Stimulated activated effector memory CD8-positive, alpha-beta T cell treated with anti-CD3 and anti-CD28 coated beads, Interleukin-12 subunit alpha, Interleukin-12 subunit beta, amount 100 ng/mL, for 72 hours (primary cell): ENCODE data around the gene C2CD2.

Experiments
- ATAC-seq: fragments of 150-1000 bp; cut with Tn5 transposase; 2 replicates; pipeline ENCODE4 v1.10.0; 2021
- DNase-seq, 2 donors: peaks; one replicate each; pipeline ENCODE4 v3.0.0; 2021 to 2022; ENCODE audit warnings: low spot score in 2 of 2
- H3K27ac Mint-ChIP-seq: one replicate; pipeline ENCODE4 v1.8.0; 2022; ENCODE audit warnings: mild to moderate bottlenecking, mixed read lengths
- H3K36me3 Mint-ChIP-seq: one replicate; pipeline ENCODE4 v1.8.0; 2022; ENCODE audit warnings: mild to moderate bottlenecking, mixed read lengths
- H3K4me1 Mint-ChIP-seq: one replicate; pipeline ENCODE4 v1.8.0; 2022; ENCODE audit warnings: mixed read lengths
- H3K4me3 Mint-ChIP-seq: one replicate; pipeline ENCODE4 v1.8.0; 2022; ENCODE audit warnings: mild to moderate bottlenecking, mixed read lengths
- H3K9me3 Mint-ChIP-seq: one replicate; pipeline ENCODE4 v1.8.0; 2022; ENCODE audit warnings: mixed read lengths

C2CD2 gene

DNA sequence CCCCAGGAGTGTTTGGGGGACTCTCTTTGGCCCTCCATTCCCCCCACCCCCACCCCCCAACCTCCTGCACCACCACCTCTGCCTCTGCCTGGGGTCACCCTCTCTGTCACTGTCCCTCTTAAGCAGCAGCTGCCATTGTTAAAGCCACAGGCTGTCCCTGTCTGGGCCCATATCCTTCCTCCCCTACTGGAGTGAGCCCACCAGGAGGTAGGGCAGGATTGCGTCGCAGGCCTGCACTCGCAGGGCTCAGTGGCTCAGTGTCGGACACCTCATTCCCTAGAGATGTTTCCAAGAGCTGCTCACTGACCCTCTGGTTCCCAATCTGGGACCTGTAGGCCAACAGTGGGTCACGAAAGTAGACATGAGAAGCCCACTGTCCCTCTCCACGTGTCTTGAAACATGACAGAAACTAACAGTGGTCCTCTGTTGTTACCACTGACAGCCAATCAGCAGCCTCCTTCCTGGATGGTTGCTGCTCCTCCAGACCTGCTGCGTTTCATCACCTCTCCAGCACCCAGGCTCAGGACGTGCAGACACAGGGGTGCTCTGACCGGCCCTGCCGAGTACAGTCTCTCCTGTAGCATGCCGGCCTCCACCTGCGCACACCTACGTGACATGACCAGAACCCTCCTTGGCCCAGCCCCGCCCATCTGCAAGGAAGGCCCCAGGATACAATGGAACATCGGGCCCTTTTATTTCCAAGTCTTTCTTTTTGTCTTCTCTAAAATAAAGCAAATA lies 82.4 kb downstream of the C2CD2 start:
- no peak for DNase-seq
- Mint-ChIP-seq H3K9me3 (no peaks in the 10 kb centered on the region), H3K4me3 (no peak overlapping the region), H3K4me1 (peaks cover 36% of the 10 kb centered on the region), H3K27ac (peak overlapping the region; percentile 8), H3K36me3 (peaks cover 25% of the 10 kb centered on the region)
- no peak for ATAC-seq

DNA sequence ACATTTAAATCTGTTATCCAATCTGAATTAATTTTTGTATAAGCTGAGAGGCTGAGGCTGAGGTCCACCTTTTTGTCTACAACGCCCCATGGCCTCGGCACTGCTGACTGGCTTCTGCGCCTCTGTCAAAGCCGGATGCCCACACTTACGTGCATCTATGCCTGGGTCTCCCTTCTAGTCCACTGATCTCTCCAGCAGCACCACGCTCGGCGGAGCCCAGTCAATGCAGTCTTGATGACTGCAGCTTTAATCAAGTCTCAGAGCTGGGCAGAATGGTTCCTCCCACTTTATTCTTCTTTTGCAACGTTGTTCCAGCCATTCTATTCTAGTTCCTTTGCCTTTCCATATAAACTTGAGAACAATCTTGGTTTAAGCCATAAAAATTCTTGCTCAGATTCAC lies 84.0 kb downstream of the C2CD2 start:
- no peaks in the 10 kb centered on the region for H3K9me3 Mint-ChIP-seq
- H3K4me3 Mint-ChIP-seq: no peak overlapping the region
- peaks cover 47% of the 10 kb centered on the region for H3K4me1 Mint-ChIP-seq
- DNase-seq (no peak), ATAC-seq (no peak)
- no peak overlapping the region for H3K27ac Mint-ChIP-seq
- H3K36me3 Mint-ChIP-seq: peaks cover 19% of the 10 kb centered on the region

DNA sequence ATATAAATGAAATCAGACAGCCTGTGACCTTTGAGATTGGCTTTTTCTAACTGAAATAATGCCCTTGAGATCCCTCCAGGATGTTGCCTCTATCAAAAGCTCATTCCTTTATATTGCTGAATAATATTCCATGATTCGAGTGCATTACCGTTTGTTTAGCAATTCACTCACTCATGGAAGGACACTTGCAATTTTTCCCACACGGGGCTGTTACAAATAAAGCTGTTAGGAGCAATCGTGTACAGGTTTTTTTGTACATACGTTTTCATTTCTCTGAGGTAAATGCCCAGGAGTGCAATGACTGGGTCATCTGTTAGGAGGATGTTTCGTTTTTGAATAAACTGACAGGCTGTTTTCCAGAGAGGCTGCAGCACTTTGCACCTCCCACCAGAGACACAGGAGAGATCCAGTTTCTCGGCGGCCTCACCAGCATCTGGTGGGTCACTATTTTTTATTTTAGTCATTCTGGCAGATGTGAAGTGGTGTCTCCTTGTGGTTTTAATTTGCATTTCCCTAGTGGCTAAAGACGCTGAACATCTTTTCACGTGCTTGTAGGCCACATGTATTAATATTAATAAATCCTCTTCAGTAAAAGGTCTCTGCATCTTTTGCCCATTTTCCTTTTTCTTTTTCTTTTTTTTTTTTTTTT lies 85.6 kb downstream of the C2CD2 start:
- peaks cover 10% of the 10 kb centered on the region for H3K36me3 Mint-ChIP-seq
- DNase-seq (no peak), ATAC-seq (no peak)
- H3K4me3 Mint-ChIP-seq: no peak overlapping the region
- no peak overlapping the region for H3K27ac Mint-ChIP-seq
- peaks cover 47% of the 10 kb centered on the region for H3K4me1 Mint-ChIP-seq
- H3K9me3 Mint-ChIP-seq: no peaks in the 10 kb centered on the region

DNA sequence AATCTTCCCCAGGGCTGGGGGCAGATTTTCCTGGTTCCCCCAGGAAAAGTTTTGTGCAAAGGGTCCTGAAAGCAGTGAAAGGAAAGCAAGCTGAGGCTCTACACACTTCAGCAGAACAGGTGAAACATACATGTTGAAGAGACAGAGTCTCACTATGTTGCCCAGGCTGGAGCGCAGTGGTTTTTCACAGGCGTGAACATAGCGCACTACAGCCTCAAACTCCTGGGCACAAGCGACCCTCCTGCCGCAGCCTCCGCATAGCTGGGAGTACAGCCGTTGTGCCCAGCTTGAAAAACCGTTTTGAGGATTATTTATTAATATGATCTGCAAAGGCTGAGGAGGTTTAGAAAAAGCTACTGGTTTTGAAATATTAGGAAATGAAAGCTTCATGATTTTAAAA lies 86.5 kb downstream of the C2CD2 start:
- no peak for ATAC-seq
- no peak overlapping the region for H3K27ac Mint-ChIP-seq
- peaks cover 42% of the 10 kb centered on the region for H3K4me1 Mint-ChIP-seq
- no peak for DNase-seq
- no peak overlapping the region for H3K4me3 Mint-ChIP-seq
- H3K36me3 Mint-ChIP-seq: peaks cover 7% of the 10 kb centered on the region
- no peaks in the 10 kb centered on the region for H3K9me3 Mint-ChIP-seq

DNA sequence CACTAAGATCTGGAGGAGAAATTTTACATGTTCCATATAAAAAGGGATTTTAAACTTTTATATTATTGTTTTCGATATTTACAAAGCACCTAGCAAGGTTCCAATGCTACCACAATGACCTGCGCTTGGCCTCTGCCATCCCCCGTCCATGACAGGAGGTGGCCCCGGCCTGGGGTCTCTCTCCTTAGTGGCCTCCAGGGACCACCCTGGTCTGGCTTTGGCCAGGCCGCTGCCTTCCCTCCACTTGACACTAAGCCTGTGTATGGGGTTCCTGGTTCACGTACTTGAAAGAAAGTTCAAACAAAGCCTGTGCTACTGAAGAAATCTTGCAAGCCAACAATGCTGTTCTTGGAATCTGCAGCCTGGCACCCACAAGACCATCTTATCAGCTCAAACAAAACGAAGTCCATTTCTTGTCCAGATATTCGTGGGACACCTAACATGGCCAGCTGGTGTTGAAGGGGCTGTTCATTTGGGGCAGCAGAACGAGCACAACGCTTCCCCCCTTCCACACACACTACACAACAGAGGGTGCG lies 87.5 kb downstream of the C2CD2 start:
- peaks cover 3% of the 10 kb centered on the region for H3K36me3 Mint-ChIP-seq
- no peak for DNase-seq
- no peak overlapping the region for H3K27ac Mint-ChIP-seq
- no peak for ATAC-seq
- H3K4me1 Mint-ChIP-seq: peaks cover 38% of the 10 kb centered on the region
- H3K4me3 Mint-ChIP-seq: no peak overlapping the region
- no peaks in the 10 kb centered on the region for H3K9me3 Mint-ChIP-seq

DNA sequence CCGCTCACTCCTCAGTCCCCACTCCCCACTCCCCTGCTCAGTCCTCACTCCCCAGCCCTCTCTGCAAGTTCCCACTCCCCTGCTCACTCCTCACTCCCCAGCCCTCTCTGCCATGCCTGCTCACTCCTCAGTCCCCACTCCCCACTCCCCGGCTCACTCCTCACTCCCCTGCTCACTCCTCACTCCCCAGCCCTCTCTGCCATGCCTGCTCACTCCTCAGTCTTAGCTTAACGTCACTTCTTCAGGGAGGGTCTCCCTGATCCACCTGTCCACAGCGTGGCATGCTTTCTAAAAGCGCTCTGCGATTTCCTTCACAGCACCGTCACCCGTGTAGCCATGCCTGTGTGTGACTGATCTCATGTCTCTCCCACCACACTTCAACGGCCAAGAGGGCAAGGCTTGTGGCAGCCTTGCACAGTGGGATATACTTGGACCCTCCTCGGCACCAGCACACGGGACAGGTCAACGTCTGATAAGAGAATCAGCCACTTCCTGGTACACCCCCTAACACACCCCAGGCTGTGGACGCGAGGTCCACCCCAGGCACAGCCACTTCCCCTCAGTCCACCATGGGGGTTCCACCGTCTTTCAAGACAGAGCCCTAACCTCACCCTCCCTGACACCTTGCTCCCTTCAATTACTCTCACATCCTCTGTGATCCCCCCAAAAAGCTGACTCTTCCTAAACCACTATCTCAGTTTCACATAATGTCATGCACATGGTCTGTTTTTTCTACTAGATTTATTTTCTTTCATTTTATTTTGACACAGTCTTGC lies 88.6 kb downstream of the C2CD2 start:
- ATAC-seq: peak; percentile 84
- Mint-ChIP-seq H3K9me3 (no peaks in the 10 kb centered on the region), H3K36me3 (peaks cover 3% of the 10 kb centered on the region), H3K27ac (peak overlapping the region; percentile 41), H3K4me3 (peak overlapping the region; percentile 2), H3K4me1 (peaks cover 40% of the 10 kb centered on the region)
- no peak for DNase-seq

DNA sequence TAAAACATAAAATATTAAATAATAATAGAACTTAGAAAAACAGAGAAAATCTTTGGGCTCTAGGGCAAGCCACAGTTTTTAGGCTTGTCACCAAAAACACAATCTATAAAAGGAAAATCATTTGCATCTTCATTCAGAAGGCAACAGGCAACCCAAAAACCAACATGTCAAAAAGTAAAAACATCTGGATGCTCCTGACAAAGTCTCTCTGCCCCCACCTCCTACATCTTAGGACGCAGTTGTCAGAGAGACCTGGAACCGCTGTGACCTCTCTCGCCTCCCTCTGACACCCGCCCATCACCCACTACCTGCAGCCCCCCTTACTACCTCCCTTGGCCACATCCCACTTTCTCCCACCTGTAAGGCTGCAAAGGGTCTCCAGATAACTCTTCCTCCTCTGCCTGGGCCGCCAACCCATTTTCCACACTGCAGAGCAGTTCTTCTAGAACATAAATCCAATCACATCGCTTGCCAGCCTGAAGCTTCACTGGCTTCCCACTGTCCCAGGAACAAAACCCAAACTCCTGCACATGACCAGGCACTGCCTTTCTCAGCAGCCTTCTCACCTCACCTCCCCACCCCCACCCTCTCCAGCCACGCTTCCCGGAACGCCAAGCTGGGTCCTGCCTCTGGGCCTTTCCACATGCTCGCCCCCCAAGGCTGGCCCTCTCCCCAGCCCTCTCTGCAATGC lies 89.4 kb downstream of the C2CD2 start:
- H3K27ac Mint-ChIP-seq: no peak overlapping the region
- no peak overlapping the region for H3K4me3 Mint-ChIP-seq
- peaks cover 40% of the 10 kb centered on the region for H3K4me1 Mint-ChIP-seq
- H3K36me3 Mint-ChIP-seq: peaks cover 5% of the 10 kb centered on the region
- H3K9me3 Mint-ChIP-seq: no peaks in the 10 kb centered on the region
- DNase-seq (no peak), ATAC-seq (no peak)

DNA sequence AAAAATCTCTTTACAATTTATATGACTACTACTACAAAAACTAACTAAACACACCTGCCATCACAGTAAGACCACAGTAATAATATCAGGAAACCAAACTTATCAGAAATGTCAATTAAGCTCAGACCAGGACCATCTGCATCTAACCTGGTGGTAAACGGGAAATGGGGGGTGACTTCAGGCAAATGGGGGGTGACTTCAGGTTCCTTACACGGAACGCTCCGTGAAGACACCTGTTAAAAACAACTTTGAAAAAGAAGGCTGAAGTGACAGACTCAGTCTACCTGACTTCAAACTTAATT lies 90.4 kb downstream of the C2CD2 start:
- no peak for ATAC-seq
- Mint-ChIP-seq H3K4me1 (peaks cover 35% of the 10 kb centered on the region), H3K36me3 (peaks cover 15% of the 10 kb centered on the region), H3K4me3 (no peak overlapping the region), H3K9me3 (no peaks in the 10 kb centered on the region), H3K27ac (peak overlapping the region; percentile 27)
- no peak for DNase-seq

DNA sequence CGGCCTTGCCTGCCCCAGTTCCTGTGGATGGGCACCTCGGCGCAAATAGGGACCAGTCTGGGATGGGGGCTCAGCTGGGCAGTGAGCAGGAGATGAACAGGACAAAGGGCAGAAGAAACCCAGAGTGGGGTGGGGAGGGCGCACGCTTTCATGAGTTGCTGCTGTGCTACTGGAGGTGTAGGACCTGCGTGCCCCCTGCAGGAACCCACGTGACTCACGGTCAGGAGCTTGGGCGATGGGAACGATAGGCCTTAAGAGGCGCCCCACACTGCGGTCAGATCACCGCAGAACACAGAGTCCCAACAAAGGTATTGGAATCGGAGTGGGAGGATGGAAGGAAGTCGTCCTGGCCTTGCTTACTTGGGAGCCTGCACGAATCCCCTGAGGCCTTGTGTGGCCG lies 91.8 kb downstream of the C2CD2 start:
- no peak overlapping the region for H3K4me3 Mint-ChIP-seq
- H3K36me3 Mint-ChIP-seq: peaks cover 24% of the 10 kb centered on the region
- no peak for DNase-seq
- H3K4me1 Mint-ChIP-seq: peaks cover 35% of the 10 kb centered on the region
- ATAC-seq: no peak
- no peaks in the 10 kb centered on the region for H3K9me3 Mint-ChIP-seq
- no peak overlapping the region for H3K27ac Mint-ChIP-seq

DNA sequence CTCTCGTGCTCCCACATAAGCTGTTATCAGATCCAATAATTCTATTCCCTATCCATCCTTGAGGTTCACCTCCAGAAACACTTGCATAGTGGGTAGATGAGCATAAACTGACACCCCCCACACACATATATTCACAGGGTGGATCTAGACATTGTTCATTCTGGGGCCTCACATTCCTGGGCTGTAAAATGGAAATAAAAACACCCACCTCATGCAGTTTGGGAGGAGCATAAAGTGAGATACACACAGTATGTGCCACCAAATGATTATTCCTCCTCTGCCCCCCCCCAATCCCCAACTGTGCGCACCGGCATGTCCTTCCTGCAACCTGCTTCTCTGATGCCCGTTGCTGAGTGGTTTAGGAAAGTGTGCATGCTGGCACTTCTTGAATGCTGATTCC lies 92.6 kb downstream of the C2CD2 start:
- DNase-seq (no peak), ATAC-seq (no peak)
- no peak overlapping the region for H3K27ac Mint-ChIP-seq
- peaks cover 32% of the 10 kb centered on the region for H3K36me3 Mint-ChIP-seq
- H3K4me3 Mint-ChIP-seq: no peak overlapping the region
- no peaks in the 10 kb centered on the region for H3K9me3 Mint-ChIP-seq
- H3K4me1 Mint-ChIP-seq: peaks cover 35% of the 10 kb centered on the region

DNA sequence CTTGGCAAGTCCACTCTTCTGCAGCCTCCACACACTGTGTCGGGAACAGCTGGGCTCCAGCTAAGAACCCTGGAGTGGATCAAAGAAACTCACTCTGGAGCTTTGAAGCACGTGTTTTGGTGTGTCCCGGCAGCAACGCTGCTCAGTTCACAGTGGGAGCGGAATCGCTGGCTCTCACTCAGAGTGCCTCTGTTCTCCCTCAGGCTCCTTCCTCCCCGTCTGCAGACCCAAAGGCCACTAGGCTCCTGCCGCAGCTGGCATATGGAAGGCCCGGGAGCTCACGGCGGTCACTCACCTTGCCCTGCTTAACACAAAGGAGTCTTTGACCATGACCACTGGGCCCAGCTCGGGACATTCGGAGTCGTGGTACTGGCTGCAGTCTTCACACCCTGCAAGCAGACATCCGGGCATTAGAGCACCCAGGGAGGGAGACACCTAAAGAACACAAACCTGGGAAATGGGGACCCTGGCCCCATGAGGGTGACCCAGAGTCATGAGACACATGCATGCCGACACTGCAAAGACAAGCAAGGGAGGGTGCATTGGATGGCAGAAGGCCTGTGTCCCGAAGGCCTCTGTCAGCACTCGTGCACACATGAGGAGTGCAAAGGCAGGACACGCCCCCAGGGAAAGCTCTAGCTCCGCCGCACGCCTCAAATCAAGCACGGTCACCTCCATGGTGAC lies 94.4 kb downstream of the C2CD2 start:
- no peak for DNase-seq
- Mint-ChIP-seq H3K27ac (no peak overlapping the region), H3K4me1 (peaks cover 17% of the 10 kb centered on the region), H3K9me3 (no peaks in the 10 kb centered on the region), H3K4me3 (no peak overlapping the region), H3K36me3 (peaks cover 39% of the 10 kb centered on the region)
- no peak for ATAC-seq

DNA sequence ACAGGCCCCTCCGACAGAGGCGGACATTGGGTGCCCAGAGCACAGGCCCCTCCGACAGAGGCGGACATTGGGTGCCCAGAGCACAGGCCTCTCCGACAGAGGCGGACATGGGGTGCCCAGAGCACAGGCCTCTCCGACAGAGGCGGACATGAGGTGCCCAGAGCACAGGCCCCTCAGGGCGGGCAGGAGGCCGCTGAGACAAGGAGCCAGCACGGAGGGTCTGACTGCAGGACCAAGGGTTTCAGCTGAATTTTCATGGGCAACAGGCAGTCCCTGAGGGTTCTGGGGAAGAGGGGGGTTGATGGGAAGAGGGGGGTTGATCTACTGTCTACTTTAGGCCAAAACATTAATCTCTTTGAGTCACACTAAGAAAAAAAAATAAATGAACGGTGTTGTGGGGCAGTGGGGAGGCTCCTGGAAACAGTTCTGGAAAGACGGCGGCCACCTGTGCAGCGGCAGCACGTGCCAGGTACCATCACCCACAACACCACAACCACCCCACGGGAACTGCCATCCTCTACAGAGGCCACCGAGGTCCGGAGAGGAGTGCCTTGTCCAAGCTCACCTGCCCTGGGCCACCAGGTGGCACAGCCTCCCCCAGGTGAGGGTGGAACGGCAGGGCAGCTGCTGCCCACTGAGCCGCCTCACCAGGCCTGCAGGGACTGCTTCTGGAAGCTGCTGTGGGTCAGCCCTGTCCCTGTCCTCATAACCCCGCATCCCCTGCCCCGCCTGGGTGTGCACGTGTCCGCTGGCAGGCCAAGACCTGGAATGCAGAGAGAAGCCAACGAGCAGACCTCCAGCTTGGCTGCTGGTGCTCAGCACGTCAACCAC lies 95.1 kb downstream of the C2CD2 start:
- Mint-ChIP-seq H3K27ac (no peak overlapping the region), H3K4me3 (no peak overlapping the region), H3K36me3 (peaks cover 44% of the 10 kb centered on the region), H3K4me1 (peaks cover 15% of the 10 kb centered on the region), H3K9me3 (no peaks in the 10 kb centered on the region)
- DNase-seq (no peak), ATAC-seq (no peak)

DNA sequence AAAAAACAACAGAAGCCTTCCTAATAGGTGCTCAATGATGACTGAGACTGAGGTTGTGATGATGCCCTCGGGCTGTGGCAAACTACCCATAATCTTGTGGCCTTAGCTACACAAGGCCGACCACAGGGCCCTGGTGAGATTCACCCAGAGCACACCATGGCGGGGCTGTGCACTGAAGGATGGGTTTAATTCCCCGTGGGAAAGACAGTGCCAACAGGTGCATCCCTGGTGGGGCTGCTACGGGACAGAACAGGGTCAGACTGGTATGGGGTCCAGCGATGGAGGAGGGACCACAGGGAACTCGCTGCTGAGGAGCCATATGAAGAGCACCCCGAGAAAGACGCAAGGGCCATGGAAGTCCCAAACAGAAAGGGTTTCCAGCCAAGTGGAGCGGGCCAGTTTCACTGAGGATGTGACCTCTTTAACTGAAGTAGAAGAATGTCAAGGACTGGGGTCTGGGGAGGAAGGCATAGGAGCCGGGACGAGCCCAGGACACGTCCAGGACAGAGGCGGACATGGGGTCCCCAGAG lies 96.0 kb downstream of the C2CD2 start:
- ATAC-seq: no peak
- Mint-ChIP-seq H3K36me3 (peaks cover 53% of the 10 kb centered on the region), H3K27ac (no peak overlapping the region), H3K4me1 (peaks cover 9% of the 10 kb centered on the region), H3K9me3 (no peaks in the 10 kb centered on the region), H3K4me3 (no peak overlapping the region)
- no peak for DNase-seq

DNA sequence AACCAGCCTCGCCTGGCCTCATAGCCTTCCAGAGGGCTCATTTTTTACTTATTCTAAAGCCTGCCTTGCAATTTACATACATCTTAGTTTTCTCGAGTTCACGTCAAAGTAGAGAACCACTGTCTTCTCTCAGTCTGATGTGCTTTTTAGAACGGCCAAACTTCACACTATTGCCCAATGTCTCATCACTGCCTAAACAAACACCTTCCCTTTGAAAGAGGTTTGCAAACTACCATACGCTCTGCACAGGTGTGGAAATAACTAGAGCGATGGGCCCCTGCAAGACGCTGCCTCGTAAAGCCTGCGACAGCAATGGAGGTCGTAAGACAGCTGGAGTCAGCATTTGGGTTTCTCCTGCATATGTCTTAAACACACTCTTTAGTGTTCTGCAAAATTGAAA lies 97.2 kb downstream of the C2CD2 start:
- ATAC-seq: no peak
- peaks cover 57% of the 10 kb centered on the region for H3K36me3 Mint-ChIP-seq

More for the DNA sequence above, 97.2 kb downstream of the C2CD2 start:
- Mint-ChIP-seq H3K27ac (no peak overlapping the region), H3K4me1 (peaks cover 6% of the 10 kb centered on the region), H3K9me3 (no peaks in the 10 kb centered on the region), H3K4me3 (no peak overlapping the region)
- DNase-seq: no peak
